Ovary (tissue), 9 donors: ENCODE data around the gene HACD2. TPM values are rescaled to one million over a fixed set of nuclear protein-coding genes. Genes with fewer than 3 reads are reported as not detected.

Source experiments
- DNase-seq, 5 donors: peaks; one replicate each; pipeline ENCODE4 v3.0.0-alpha.2; 2019 to 2020
- H3K27ac ChIP-seq, 2 donors: fragments of 200-600 bp; one replicate each; pipeline versions ENCODE4 v1.5.1 to v1.8.0; 2019 to 2022
- H3K27me3 ChIP-seq: fragments of 200-600 bp; one replicate; pipeline ENCODE4 v1.8.0; 2022
- H3K36me3 ChIP-seq: fragments of 200-600 bp; sonication (generic); one replicate; pipeline ENCODE4 v1.5.1; 2019
- H3K4me1 ChIP-seq: one replicate; pipeline ENCODE4 v1.8.1; 2013; ENCODE audit warnings: mild to moderate bottlenecking, moderate library complexity; ENCODE audit not compliant: insufficient read depth
- H3K4me3 ChIP-seq: fragments of 200-600 bp; sonication (generic); one replicate; pipeline ENCODE4 v1.5.1; 2017
- H3K9me3 ChIP-seq, 2 donors: fragments of 200-600 bp in 1 of 2; sonication (generic) in 1 of 2; one replicate each; pipeline versions ENCODE4 v1.5.1 to v1.8.1; 2013 to 2019; ENCODE audit warnings: mild to moderate bottlenecking in 1 of 2, moderate library complexity in 1 of 2
- CTCF ChIP-seq, 3 donors: fragments of 450-650 bp in 2 of 3; fragments of 200-600 bp in 1 of 3; IDR thresholded peaks; one replicate each; pipeline versions ENCODE4 v1.5.1 to v1.8.0; 2016 to 2022; ENCODE audit warnings: antibody characterized with exemption in 3 of 3, mild to moderate bottlenecking in 1 of 3
- EP300 ChIP-seq: sonication (generic); formaldehyde crosslinking; IDR thresholded peaks from one replicate; pipeline ENCODE4 v1.6.1; 2017; ENCODE audit warnings: antibody characterized with exemption
- POLR2A ChIP-seq: fragments of 450-650 bp; IDR thresholded peaks from one replicate; pipeline ENCODE4 v1.6.1; 2017; ENCODE audit warnings: antibody characterized with exemption, mild to moderate bottlenecking, moderate library complexity
- WGBS, 3 donors: extraction: QIAGEN DNeasy Blood & Tissue Kit in 1 of 3; methylation state at CpG; one replicate each; pipeline versions ENCODE4 v1.1.5 to v1.1.7; 2013 to 2017; 5-methylcytosine and 5-hydroxymethylcytosine counted together
- intact Hi-C, 4 donors: fragments of 100-400 bp; cut with DNase I; formaldehyde crosslinking; loops; one replicate each; pipeline versions ENCODE4 v1.11.0 to v1.15.1; 2022 to 2023
- polyA plus RNA-seq, 2 donors: library from polyadenylated mRNA; stranded (reverse); fragments of 200-250 nt in 1 of 2; fragments of 350-450 nt in 1 of 2; fragmentation: Illumina TruSeq in 1 of 2; extraction: RNeasy Lipid Tissue Mini Kit (QIAGEN cat#74804) in 1 of 2; gene quantifications; one replicate each; pipeline ENCODE4 v1.2.3, GENCODE V29; 2013 to 2014
- total RNA-seq, 7 donors: library from RNA; depleted of rRNA in 2 of 7; stranded (reverse); fragments of >200 nt in 2 of 7; fragmentation: NEBNext Ultra II Directional in 3 of 7; extraction: Animal tissue kit (Norgen Biotek cat#: 25700) in 3 of 7; gene quantifications; one replicate each; pipeline versions ENCODE4 v1.1.0 to v1.2.4, GENCODE V29; 2016 to 2023
- donor health status: DM: no; HTN: no; CAD: no; lungs with moderate emphysema.
- donor health status: DM: no; HTN: no; CAD: no.
- donor health status: Bipolar disorder and iron deficiency.
- donor health status: DM: yes; HTN: yes; CAD: no.
- donor health status: DM: no; HTN: no; CAD: no.
- donor health status: DM: yes; HTN: yes; CAD: no.

HACD2 gene
- total and polyA plus RNA-seq, 9 donors, result 12.6 to 33.2 (median 20.9) TPM

GRCh38 chr3:123553536-123553935 is 31.3 kb downstream of the HACD2 start:
- H3K27ac ChIP-seq, result no peak overlapping the region
- no peaks in the 10 kb centered on the region for H3K36me3 ChIP-seq
- no peaks in the 10 kb centered on the region for H3K9me3 ChIP-seq
- no peak for DNase-seq
- no peak for TF ChIP-seq EP300
- TF ChIP-seq POLR2A, result no peak
- TF ChIP-seq CTCF (IDR thresholded peaks at IDR 0.05), result no peak
- H3K4me3 ChIP-seq, result no peak overlapping the region
- WGBS, 3 donors, result 89 to 95% (median 93%) methylated on average over 1 of the region's 1 CpG
- H3K4me1 ChIP-seq, result no peaks in the 10 kb centered on the region
- intact Hi-C loops, result no loop called here
- no peaks in the 10 kb centered on the region for H3K27me3 ChIP-seq

- intact Hi-C loops, result no loop called here
- no peak for TF ChIP-seq CTCF (IDR thresholded peaks at IDR 0.05)
- no peak for TF ChIP-seq EP300
- TF ChIP-seq POLR2A, result no peak
- Histone ChIP-seq H3K27ac (no peak overlapping the region), H3K9me3 (no peaks in the 10 kb centered on the region), H3K4me1 (peaks cover 2% of the 10 kb centered on the region), H3K27me3 (no peaks in the 10 kb centered on the region), H3K36me3 (no peaks in the 10 kb centered on the region), H3K4me3 (no peak overlapping the region)
- no peak for DNase-seq
Observed at GRCh38 chr3:123552768-123553167, 32.1 kb downstream of the HACD2 start.

- no peak overlapping the region for H3K27ac ChIP-seq
- intact Hi-C loops, result no loop called here
- no peak overlapping the region for H3K4me3 ChIP-seq
- 11 to 16% (median 11%) methylated on average over 2 of the region's 2 CpGs for WGBS, 3 donors
- H3K9me3 ChIP-seq, result no peaks in the 10 kb centered on the region
- no peaks in the 10 kb centered on the region for H3K27me3 ChIP-seq
- no peak for DNase-seq
- TF ChIP-seq POLR2A, result no peak
- TF ChIP-seq EP300, result no peak
- no peak for TF ChIP-seq CTCF (IDR thresholded peaks at IDR 0.05)
- H3K36me3 ChIP-seq, result no peaks in the 10 kb centered on the region
- peaks cover 4% of the 10 kb centered on the region for H3K4me1 ChIP-seq
Observed at GRCh38 chr3:123552095-123552714, 32.6 kb downstream of the HACD2 start.

- DNase-seq, result peak in 2 of 5 donors; percentile 43 to 45
- Histone ChIP-seq H3K4me1 (peaks cover 4% of the 10 kb centered on the region), H3K27ac (no peak overlapping the region), H3K9me3 (no peaks in the 10 kb centered on the region), H3K4me3 (no peak overlapping the region), H3K36me3 (no peaks in the 10 kb centered on the region), H3K27me3 (no peaks in the 10 kb centered on the region)
- TF ChIP-seq CTCF (IDR thresholded peaks at IDR 0.05) (no peak), EP300 (no peak)
- 38 to 48% (median 48%) methylated on average over 8 of the region's 8 CpGs for WGBS, 3 donors
- intact Hi-C loops, result no loop called here
Observed at GRCh38 chr3:123547881-123548519, 36.9 kb downstream of the HACD2 start.
